TTC549 (cell line): ENCODE data around the gene DIP2B.
"Not testable (repeated sequence)": the region's sequence is repeated elsewhere in the genome, so short reads cannot be mapped to it uniquely, and the experiment has no call there.

Experiments used
- FAIRE-seq: peaks from 2 replicates; lab custom pipeline; 2012; peaks lifted over from hg19 to GRCh38; lab: Jason Lieb, UNC

DIP2B gene

GRCh38 chr12:50550530-50551223, 45.9 kb downstream of the DIP2B start:
- no peak for FAIRE-seq

GRCh38 chr12:50551866-50552265, 47.1 kb downstream of the DIP2B start:
- FAIRE-seq, result no peak

- FAIRE-seq, result no peak
Observed at GRCh38 chr12:50554651-50555050, 49.9 kb downstream of the DIP2B start.

DNA sequence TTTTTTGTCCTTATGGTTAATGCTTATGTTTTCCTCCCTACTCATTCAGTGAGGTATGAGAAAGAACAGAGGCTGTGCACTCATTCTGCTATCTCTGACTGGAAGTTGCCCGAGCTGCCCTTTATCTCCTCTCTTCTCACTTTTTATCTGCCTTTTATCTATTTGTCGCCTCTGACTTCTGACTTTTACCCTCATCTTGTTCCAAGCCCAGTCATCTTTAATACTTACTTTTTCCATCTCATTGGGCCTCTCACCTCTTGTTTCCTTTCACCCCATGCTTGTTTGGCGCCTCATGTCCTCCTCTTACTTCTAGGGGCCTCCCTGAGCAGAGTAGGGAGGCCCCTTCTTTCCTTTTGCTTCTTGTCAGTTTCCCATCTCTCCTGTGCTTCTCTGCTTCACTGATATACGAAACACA, 50.7 kb downstream of the DIP2B start:
- no peak for FAIRE-seq

DNA sequence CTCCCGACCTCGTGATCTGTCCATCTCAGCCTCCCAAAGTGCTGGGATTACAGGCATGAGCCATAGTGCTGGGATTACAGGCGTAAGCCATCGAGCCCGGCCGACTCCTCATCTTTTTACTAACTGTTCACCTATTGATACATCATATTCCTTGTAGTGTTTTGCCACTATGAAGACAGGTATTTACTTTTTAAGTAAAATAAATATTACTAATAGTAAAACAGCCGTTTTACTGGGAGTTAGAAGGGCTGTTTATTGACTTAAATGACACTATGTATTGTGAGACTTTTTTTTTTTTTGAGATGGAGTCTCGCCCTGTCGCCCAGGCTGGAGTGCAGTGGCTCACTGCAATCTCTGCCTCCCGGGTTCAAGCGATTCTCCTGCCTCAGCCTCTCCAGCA, 51.5 kb downstream of the DIP2B start:
- no peak for FAIRE-seq

DNA sequence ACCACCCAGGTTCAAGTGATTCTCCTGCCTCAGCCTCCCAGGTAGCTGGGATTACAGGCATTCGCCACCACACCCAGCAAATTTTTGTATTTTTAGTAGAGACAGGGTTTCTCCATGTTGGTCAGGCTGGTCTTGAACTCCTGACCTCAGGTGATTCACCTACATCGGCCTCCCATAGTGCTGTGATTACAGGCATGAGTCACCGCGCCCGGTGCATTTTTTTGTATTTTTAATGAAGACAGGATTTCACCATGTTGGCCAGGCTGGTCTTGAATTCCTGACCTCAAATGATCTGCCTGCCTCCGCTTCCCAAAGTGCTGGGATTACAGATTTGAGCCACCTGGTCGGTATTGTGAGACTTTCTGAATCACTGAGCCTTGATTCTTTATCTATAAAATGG, 52.0 kb downstream of the DIP2B start:
- FAIRE-seq, result not testable (repeated sequence)

- FAIRE-seq, result no peak
Observed at GRCh38 chr12:50557421-50557820, 52.6 kb downstream of the DIP2B start.

- no peak for FAIRE-seq
Observed at GRCh38 chr12:50558970-50559369, 54.2 kb downstream of the DIP2B start.

GRCh38 chr12:50562520-50563433, 58.0 kb downstream of the DIP2B start:
- no peak for FAIRE-seq

GRCh38 chr12:50563434-50563787, 58.6 kb downstream of the DIP2B start:
- no peak for FAIRE-seq

DNA sequence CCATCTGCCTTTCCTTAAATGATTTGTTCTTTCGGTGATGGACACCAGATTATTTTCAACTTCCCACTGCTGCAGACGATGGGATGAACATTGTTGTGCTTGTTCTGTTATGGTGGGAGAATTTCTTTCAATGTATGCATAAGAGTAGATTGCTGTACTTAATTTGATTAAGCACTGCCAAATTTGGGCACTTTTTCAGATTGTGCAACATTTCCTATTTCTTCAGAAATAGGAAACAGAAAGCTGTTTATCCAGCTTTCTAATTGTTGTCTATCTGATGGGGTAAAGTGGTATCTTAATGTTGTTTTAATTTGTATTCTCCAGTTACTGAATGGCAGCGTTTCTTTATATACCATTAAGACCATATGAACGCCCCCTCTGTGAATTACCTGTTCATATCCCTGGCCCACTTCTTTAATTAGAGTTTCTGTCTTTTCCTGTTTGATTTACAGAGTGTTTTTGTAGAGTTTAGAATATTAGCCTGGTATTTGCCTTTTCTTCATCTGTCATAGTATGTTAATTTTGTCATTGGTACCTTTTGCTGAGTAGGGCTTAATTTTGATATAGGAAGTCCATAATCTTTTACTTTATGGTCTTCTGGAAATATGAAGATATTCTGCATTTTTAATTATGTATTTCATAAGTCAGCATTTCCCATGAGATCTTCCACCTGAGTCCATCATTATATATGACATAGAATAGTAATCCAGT, 59.6 kb downstream of the DIP2B start:
- FAIRE-seq, result no peak

DNA sequence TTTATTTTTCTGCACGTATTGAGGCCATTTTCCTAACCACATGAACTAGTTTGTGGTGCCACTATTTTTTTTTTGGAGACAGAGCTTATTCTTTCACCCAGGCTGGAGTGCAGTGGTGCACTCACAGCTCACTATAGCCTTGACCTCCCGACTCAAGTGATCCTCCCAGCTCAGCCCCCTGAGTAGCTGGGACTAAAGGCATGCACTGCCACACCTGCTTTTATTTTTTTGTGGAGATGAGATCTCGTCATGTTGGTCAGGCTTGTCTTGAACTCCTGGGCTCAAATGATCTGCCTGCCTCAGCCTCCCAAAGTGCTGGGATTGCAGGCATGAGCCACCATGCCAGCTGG, 60.1 kb downstream of the DIP2B start:
- no peak for FAIRE-seq

DNA sequence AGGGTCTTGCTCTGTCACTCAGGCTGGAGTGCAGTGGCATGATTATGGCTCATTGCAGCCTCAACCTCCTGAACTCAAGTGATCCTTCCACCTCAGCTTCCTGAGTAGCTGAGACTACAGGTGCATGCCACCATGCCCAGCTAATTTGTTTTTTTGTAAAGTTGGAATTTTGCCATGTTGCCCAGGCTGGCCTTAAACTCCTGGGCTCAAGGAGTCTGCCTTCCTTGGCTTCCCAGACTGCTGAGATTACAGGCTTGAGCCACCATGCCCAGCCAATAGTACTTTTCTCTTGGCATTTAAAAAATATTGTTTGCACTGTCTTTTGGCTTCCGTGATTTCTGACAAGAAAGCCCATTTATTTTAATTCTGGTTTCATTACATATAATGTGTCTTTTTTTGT, 61.3 kb downstream of the DIP2B start:
- FAIRE-seq, result no peak

DNA sequence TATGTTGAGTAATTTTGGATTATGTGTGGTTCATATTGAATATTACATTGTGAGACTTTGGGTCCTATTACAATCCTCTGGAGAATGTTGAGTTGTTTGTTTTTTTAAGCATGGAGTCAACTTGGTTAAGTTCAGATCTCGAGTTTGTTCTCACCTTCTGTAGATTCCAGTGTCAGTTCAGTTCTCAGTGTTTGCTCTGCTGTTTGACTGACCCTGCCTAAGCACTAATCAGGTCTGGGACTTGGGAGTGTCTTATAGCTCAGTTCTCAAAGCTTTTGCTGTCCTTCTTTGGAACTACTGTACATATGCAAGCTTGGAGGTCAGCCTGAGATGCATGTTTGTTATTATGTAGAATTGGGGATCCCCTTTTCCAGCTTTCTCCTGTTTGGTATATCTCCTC, 63.1 kb downstream of the DIP2B start:
- FAIRE-seq, result no peak

- no peak for FAIRE-seq
Observed at GRCh38 chr12:50568338-50569091, 63.7 kb downstream of the DIP2B start.

DNA sequence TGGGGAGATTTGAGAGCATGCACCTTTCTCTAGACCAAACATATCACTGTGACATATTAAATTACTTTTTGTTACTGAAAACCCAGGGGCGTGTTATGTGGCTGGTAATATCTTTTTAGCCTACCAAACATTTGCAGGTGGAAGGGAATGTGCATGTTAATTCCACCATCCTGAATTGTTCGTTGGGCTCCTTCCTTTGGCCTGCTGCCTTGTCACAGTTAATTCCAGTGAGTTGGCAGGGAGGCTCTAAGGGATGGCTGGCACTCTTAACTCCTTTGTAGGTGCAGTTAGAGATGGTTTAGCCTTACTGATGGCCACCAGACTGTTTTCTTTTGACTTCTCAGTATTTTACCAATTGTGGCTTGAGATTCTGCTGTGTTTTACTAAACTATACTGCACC, 64.5 kb downstream of the DIP2B start:
- no peak for FAIRE-seq

- no peak for FAIRE-seq
Observed at GRCh38 chr12:50569876-50570275, 65.1 kb downstream of the DIP2B start.

DNA sequence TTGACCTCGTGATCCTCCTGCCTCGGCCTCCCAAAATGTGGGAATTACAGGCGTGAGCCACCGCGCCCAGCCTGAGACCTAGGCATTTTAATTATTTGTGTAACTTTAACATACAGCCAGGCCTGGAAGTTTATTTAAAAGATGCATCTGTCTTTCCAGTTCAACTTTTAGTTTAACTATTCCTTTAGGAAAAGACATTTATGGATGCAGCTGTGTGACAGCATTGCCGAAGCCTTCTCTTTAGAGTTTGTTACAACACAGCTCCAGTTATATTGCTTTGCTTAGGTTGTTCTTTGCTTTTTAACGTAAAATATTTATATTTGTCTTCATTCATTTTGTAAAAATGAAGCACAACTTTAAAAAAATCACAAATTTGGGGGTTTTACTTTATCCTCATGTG, 67.0 kb downstream of the DIP2B start:
- FAIRE-seq, result no peak

GRCh38 chr12:50572287-50572686, 67.5 kb downstream of the DIP2B start:
- FAIRE-seq, result no peak

GRCh38 chr12:50572760-50573159, 68.0 kb downstream of the DIP2B start:
- no peak for FAIRE-seq

GRCh38 chr12:50573271-50573670, 68.5 kb downstream of the DIP2B start:
- no peak for FAIRE-seq

DNA sequence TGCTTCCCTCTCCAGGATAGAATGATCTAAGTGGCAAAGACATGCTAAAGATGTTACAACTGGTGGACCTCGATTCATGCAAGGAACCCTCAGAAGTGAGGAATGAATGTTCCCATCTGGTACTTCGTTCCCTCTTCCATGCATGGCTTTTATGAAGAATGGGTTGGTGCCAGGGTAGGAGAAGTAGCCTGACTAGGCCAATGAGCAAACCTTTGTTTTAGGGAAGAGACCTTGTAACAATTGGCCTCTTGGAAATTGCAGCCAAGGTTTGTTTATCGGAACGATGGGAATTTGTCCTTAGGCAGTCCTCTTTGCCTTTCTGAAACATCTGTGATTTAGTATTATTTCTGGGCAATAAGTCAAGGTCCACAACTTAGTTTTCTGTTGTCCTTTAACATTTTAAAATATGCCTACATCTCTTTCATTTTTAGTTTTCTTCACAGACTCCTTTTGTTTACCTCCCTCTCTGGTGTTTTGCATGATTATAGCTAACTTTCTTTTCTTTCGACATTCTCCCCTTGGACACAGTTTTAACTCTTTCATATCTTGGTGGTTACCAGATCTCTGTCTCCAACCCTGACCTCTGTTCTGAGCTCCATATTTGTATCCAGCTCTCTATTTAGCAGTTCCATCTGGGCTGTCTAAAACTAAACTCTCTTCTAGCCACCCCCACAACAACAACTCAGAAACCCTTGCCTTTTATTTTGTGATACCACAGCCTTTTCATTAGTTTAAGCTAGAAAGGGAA, 70.0 kb downstream of the DIP2B start:
- FAIRE-seq, result no peak
